Activated naive CD4-positive, alpha-beta T cell treated with anti-CD3 and anti-CD28 coated beads, Interleukin-2, amount 50 U/mL, for 24 hours (primary cell): ENCODE data around the gene CCDC174.
"Not testable (repeated sequence)": the region's sequence is repeated elsewhere in the genome, so short reads cannot be mapped to it uniquely, and the experiment has no call there.

ENCODE experiments used
- H3K27ac Mint-ChIP-seq: one replicate; pipeline ENCODE4 v1.8.0; 2021; ENCODE audit warnings: mild to moderate bottlenecking, mixed read lengths
- H3K27me3 Mint-ChIP-seq: one replicate; pipeline ENCODE4 v1.8.0; 2021; ENCODE audit warnings: mixed read lengths
- H3K36me3 Mint-ChIP-seq: one replicate; pipeline ENCODE4 v1.8.0; 2021; ENCODE audit warnings: mixed read lengths
- H3K4me1 Mint-ChIP-seq: one replicate; pipeline ENCODE4 v1.8.0; 2021; ENCODE audit warnings: mixed read lengths
- H3K4me3 Mint-ChIP-seq: one replicate; pipeline ENCODE4 v1.8.0; 2021; ENCODE audit warnings: mild to moderate bottlenecking, mixed read lengths
- H3K9me3 Mint-ChIP-seq: one replicate; pipeline ENCODE4 v1.8.0; 2021; ENCODE audit warnings: mixed read lengths

The CCDC174 gene

GRCh38 chr3:14634763-14635400, 16.7 kb upstream of the CCDC174 start:
- Mint-ChIP-seq H3K4me3 (no peak overlapping the region), H3K4me1 (no peaks in the 10 kb centered on the region), H3K36me3 (no peaks in the 10 kb centered on the region), H3K27ac (no peak overlapping the region), H3K27me3 (peaks cover 20% of the 10 kb centered on the region), H3K9me3 (no peaks in the 10 kb centered on the region)

- Mint-ChIP-seq H3K4me1 (no peaks in the 10 kb centered on the region), H3K27me3 (peaks cover 20% of the 10 kb centered on the region), H3K4me3 (no peak overlapping the region), H3K36me3 (no peaks in the 10 kb centered on the region), H3K27ac (no peak overlapping the region), H3K9me3 (no peaks in the 10 kb centered on the region)
These were observed 15.0 kb upstream of the CCDC174 start for GRCh38 chr3:14636496-14637087.

- no peak overlapping the region for H3K27ac Mint-ChIP-seq
- no peaks in the 10 kb centered on the region for H3K4me1 Mint-ChIP-seq
- peaks cover 18% of the 10 kb centered on the region for H3K27me3 Mint-ChIP-seq
- no peak overlapping the region for H3K4me3 Mint-ChIP-seq
- H3K9me3 Mint-ChIP-seq = no peaks in the 10 kb centered on the region
- H3K36me3 Mint-ChIP-seq = no peaks in the 10 kb centered on the region
These were observed 11.4 kb upstream of the CCDC174 start for GRCh38 chr3:14640157-14640562.

GRCh38 chr3:14640734-14641133, 10.8 kb upstream of the CCDC174 start:
- Mint-ChIP-seq H3K4me1 (no peaks in the 10 kb centered on the region), H3K9me3 (no peaks in the 10 kb centered on the region), H3K27me3 (peaks cover 15% of the 10 kb centered on the region), H3K4me3 (no peak overlapping the region), H3K36me3 (no peaks in the 10 kb centered on the region), H3K27ac (no peak overlapping the region)

GRCh38 chr3:14641346-14641745, 10.2 kb upstream of the CCDC174 start:
- H3K27ac Mint-ChIP-seq = no peak overlapping the region
- H3K4me3 Mint-ChIP-seq = no peak overlapping the region
- H3K4me1 Mint-ChIP-seq = no peaks in the 10 kb centered on the region
- H3K9me3 Mint-ChIP-seq = no peaks in the 10 kb centered on the region
- peaks cover 15% of the 10 kb centered on the region for H3K27me3 Mint-ChIP-seq
- no peaks in the 10 kb centered on the region for H3K36me3 Mint-ChIP-seq

- H3K4me3 Mint-ChIP-seq = no peak overlapping the region
- no peaks in the 10 kb centered on the region for H3K27me3 Mint-ChIP-seq
- no peaks in the 10 kb centered on the region for H3K36me3 Mint-ChIP-seq
- H3K4me1 Mint-ChIP-seq = peaks cover 15% of the 10 kb centered on the region
- no peak overlapping the region for H3K27ac Mint-ChIP-seq
- peaks cover 2% of the 10 kb centered on the region for H3K9me3 Mint-ChIP-seq
These were observed 6.1 kb upstream of the CCDC174 start for GRCh38 chr3:14645453-14645852.

- Mint-ChIP-seq H3K4me1 (peaks cover 20% of the 10 kb centered on the region), H3K36me3 (peaks cover under 1% of the 10 kb centered on the region), H3K27ac (no peak overlapping the region), H3K4me3 (no peak overlapping the region), H3K27me3 (no peaks in the 10 kb centered on the region), H3K9me3 (peaks cover 4% of the 10 kb centered on the region)
These were observed 5.4 kb upstream of the CCDC174 start for GRCh38 chr3:14646131-14646573.

- Mint-ChIP-seq H3K4me1 (peaks cover 23% of the 10 kb centered on the region), H3K27ac (no peak overlapping the region), H3K4me3 (no peak overlapping the region), H3K27me3 (no peaks in the 10 kb centered on the region), H3K9me3 (peaks cover 4% of the 10 kb centered on the region), H3K36me3 (peaks cover 2% of the 10 kb centered on the region)
These were observed 4.8 kb upstream of the CCDC174 start for GRCh38 chr3:14646589-14647413.

GRCh38 chr3:14647976-14648955, 3.3 kb upstream of the CCDC174 start:
- no peak overlapping the region for H3K4me3 Mint-ChIP-seq
- H3K27ac Mint-ChIP-seq = no peak overlapping the region
- no peaks in the 10 kb centered on the region for H3K27me3 Mint-ChIP-seq
- peaks cover 4% of the 10 kb centered on the region for H3K9me3 Mint-ChIP-seq
- H3K4me1 Mint-ChIP-seq = peaks cover 29% of the 10 kb centered on the region
- peaks cover 2% of the 10 kb centered on the region for H3K36me3 Mint-ChIP-seq

- Mint-ChIP-seq H3K4me3 (peak overlapping the region; percentile 36), H3K4me1 (peaks cover 38% of the 10 kb centered on the region), H3K27me3 (no peaks in the 10 kb centered on the region), H3K27ac (no peak overlapping the region), H3K36me3 (peaks cover 2% of the 10 kb centered on the region), H3K9me3 (peaks cover 4% of the 10 kb centered on the region)
These were observed 2.1 kb upstream of the CCDC174 start for GRCh38 chr3:14649466-14649865.

GRCh38 chr3:14650193-14650592, 1.4 kb upstream of the CCDC174 start:
- Mint-ChIP-seq H3K27me3 (no peaks in the 10 kb centered on the region), H3K27ac (peak overlapping the region; percentile 95), H3K4me1 (peaks cover 39% of the 10 kb centered on the region), H3K4me3 (peak overlapping the region; percentile 99), H3K36me3 (peaks cover 2% of the 10 kb centered on the region), H3K9me3 (peaks cover 4% of the 10 kb centered on the region)

- not testable (repeated sequence) for H3K27me3 Mint-ChIP-seq, H3K9me3 Mint-ChIP-seq
- Mint-ChIP-seq H3K4me1 (peaks cover 60% of the 10 kb centered on the region), H3K36me3 (peaks cover 12% of the 10 kb centered on the region), H3K27ac (peak overlapping the region; percentile 99), H3K4me3 (peak overlapping the region; percentile 99)
These were observed 872 bp downstream of the CCDC174 start for GRCh38 chr3:14652360-14652907.

- H3K36me3 Mint-ChIP-seq = peaks cover 19% of the 10 kb centered on the region
- H3K4me3 Mint-ChIP-seq = peak overlapping the region; percentile 31
- peak overlapping the region; percentile 87 for H3K27ac Mint-ChIP-seq
- H3K4me1 Mint-ChIP-seq = peaks cover 43% of the 10 kb centered on the region
- H3K27me3 Mint-ChIP-seq = no peaks in the 10 kb centered on the region
- no peaks in the 10 kb centered on the region for H3K9me3 Mint-ChIP-seq
These were observed 6.0 kb downstream of the CCDC174 start for GRCh38 chr3:14657579-14657978.

GRCh38 chr3:14658978-14659377, 7.4 kb downstream of the CCDC174 start:
- Mint-ChIP-seq H3K36me3 (peaks cover 23% of the 10 kb centered on the region), H3K27ac (no peak overlapping the region), H3K4me1 (peaks cover 30% of the 10 kb centered on the region), H3K27me3 (no peaks in the 10 kb centered on the region), H3K4me3 (no peak overlapping the region), H3K9me3 (no peaks in the 10 kb centered on the region)

- Mint-ChIP-seq H3K27me3 (no peaks in the 10 kb centered on the region), H3K4me1 (peaks cover 25% of the 10 kb centered on the region), H3K27ac (peak overlapping the region; percentile 46), H3K9me3 (no peaks in the 10 kb centered on the region), H3K36me3 (peaks cover 28% of the 10 kb centered on the region), H3K4me3 (no peak overlapping the region)
These were observed 9.4 kb downstream of the CCDC174 start for GRCh38 chr3:14660942-14661341.
